GM12801 (cell line): ENCODE results near the gene CST11.

Experiments
- CTCF ChIP-seq: IDR thresholded peaks from one replicate; pipeline ENCODE4 v1.5.1; 2011; ENCODE audit warnings: control low read depth; ENCODE audit not compliant: insufficient read length; ENCODE audit errors: extremely low read depth

Gene CST11

GRCh38 chr20:23442436-23442835 lies 10.2 kb downstream of the CST11 start:
- TF ChIP-seq CTCF = no peak

GRCh38 chr20:23441850-23442313 lies 10.8 kb downstream of the CST11 start:
- no peak for TF ChIP-seq CTCF

- TF ChIP-seq CTCF = no peak
Observed at GRCh38 chr20:23440004-23440403, 12.7 kb downstream of the CST11 start.

GRCh38 chr20:23438661-23439060 lies 14.0 kb downstream of the CST11 start:
- no peak for TF ChIP-seq CTCF

- TF ChIP-seq CTCF = no peak
Observed at GRCh38 chr20:23437126-23437899, 15.4 kb downstream of the CST11 start.

GRCh38 chr20:23436681-23437080 lies 16.0 kb downstream of the CST11 start:
- TF ChIP-seq CTCF = no peak

GRCh38 chr20:23435626-23436539 lies 16.8 kb downstream of the CST11 start:
- no peak for TF ChIP-seq CTCF
